HEK293 (cell line): Measurements from ENCODE around the gene GID8.

Experiments used
- CTCF ChIA-PET: fragments of 350-600 bp; formaldehyde crosslinking; extraction: SDS; loops from one replicate; lab custom pipeline; 2021; ENCODE audit warnings: antibody characterized with exemption; lab: Yijun Ruan, JAX
- POLR2A ChIA-PET: fragments of 300-600 bp; formaldehyde crosslinking; extraction: SDS; loops from one replicate; lab custom pipeline; 2020; ENCODE audit warnings: antibody characterized with exemption, inconsistent platforms; lab: Yijun Ruan, JAX
- H3K27ac ChIP-seq: fragments of 200-500 bp; sonication (Bioruptor generic); 2 replicates; pipeline ENCODE4 v1.5.1; 2014; ENCODE audit warnings: low read depth, low read length, control low read depth, inconsistent platforms; ENCODE audit errors: extremely low read depth
- H3K36me3 ChIP-seq, 2 experiments: fragments of 200-500 bp in 1 of 2; sonication (Bioruptor generic) in 1 of 2; 1 replicate in 1 of 2; 2 replicates in 1 of 2; pipeline ENCODE4 v1.5.1; 2014 to 2017; ENCODE audit warnings: inconsistent platforms in 2 of 2, low read length in 2 of 2; ENCODE audit not compliant: control insufficient read depth in 2 of 2, insufficient read depth in 1 of 2
- H3K4me1 ChIP-seq: fragments of 200-500 bp; sonication (Bioruptor generic); 2 replicates; pipeline ENCODE4 v1.5.1; 2014; ENCODE audit warnings: mild to moderate bottlenecking, low read length, inconsistent platforms; ENCODE audit not compliant: control insufficient read depth, insufficient read depth
- H3K4me3 ChIP-seq: 2 replicates; pipeline ENCODE4 v1.5.1; 2011; ENCODE audit warnings: low read depth, mild to moderate bottlenecking, control low read depth, low read length, moderate library complexity
- H3K9me3 ChIP-seq: fragments of 200-500 bp; sonication (Bioruptor generic); 2 replicates; pipeline ENCODE4 v1.5.1; 2014; ENCODE audit warnings: low read depth, low read length, inconsistent platforms; ENCODE audit not compliant: control insufficient read depth, insufficient read depth
- EGR2 ChIP-seq: fragments of 450-650 bp; formaldehyde crosslinking; IDR thresholded peaks from 2 replicates; pipeline ENCODE4 v1.5.1; 2016; ENCODE audit warnings: low read depth, missing biosample characterization, missing genetic modification characterization
- IKZF3 ChIP-seq: fragments of 450-650 bp; IDR thresholded peaks from 2 replicates; pipeline ENCODE4 v1.5.0; 2018; ENCODE audit warnings: missing biosample characterization, mild to moderate bottlenecking, missing genetic modification characterization, moderate library complexity
- KLF1 ChIP-seq: fragments of 450-650 bp; formaldehyde crosslinking; IDR thresholded peaks from 2 replicates; pipeline ENCODE4 v1.5.1; 2016; ENCODE audit warnings: missing biosample characterization, missing genetic modification characterization
- KLF8 ChIP-seq: fragments of 450-650 bp; formaldehyde crosslinking; IDR thresholded peaks from 2 replicates; pipeline ENCODE4 v1.5.1; 2016; ENCODE audit warnings: missing biosample characterization, missing genetic modification characterization
- PATZ1 ChIP-seq: fragments of 450-650 bp; formaldehyde crosslinking; IDR thresholded peaks from 2 replicates; pipeline ENCODE4 v1.5.1; 2016; ENCODE audit warnings: missing biosample characterization, missing genetic modification characterization
- REST ChIP-seq: fragments of 450-650 bp; formaldehyde crosslinking; IDR thresholded peaks from 2 replicates; pipeline ENCODE4 v1.5.1; 2016; ENCODE audit warnings: missing biosample characterization, missing genetic modification characterization
- SCRT2 ChIP-seq: fragments of 450-650 bp; formaldehyde crosslinking; IDR thresholded peaks from 2 replicates; pipeline ENCODE4 v1.5.1; 2016; ENCODE audit warnings: missing biosample characterization, missing genetic modification characterization
- SP3 ChIP-seq: fragments of 450-650 bp; formaldehyde crosslinking; IDR thresholded peaks from 2 replicates; pipeline ENCODE4 v1.5.1; 2016; ENCODE audit warnings: missing biosample characterization, missing genetic modification characterization
- ZFHX2 ChIP-seq: fragments of 450-650 bp; formaldehyde crosslinking; conservative IDR thresholded peaks from 2 replicates; pipeline ENCODE4 v1.5.1; 2016; ENCODE audit warnings: missing biosample characterization, missing genetic modification characterization
- ZFP3 ChIP-seq: fragments of 450-650 bp; formaldehyde crosslinking; IDR thresholded peaks from 2 replicates; pipeline ENCODE4 v1.5.1; 2016; ENCODE audit warnings: low read depth, missing biosample characterization, missing genetic modification characterization
- ZFP69B ChIP-seq: fragments of 450-650 bp; formaldehyde crosslinking; IDR thresholded peaks from 2 replicates; pipeline ENCODE4 v1.5.1; 2016; ENCODE audit warnings: missing biosample characterization, missing genetic modification characterization
- ZNF138 ChIP-seq: fragments of 450-650 bp; formaldehyde crosslinking; IDR thresholded peaks from 2 replicates; pipeline ENCODE4 v1.5.1; 2016; ENCODE audit warnings: missing biosample characterization, missing genetic modification characterization, borderline replicate concordance
- ZNF223 ChIP-seq: fragments of 450-650 bp; formaldehyde crosslinking; IDR thresholded peaks from 2 replicates; pipeline ENCODE4 v1.5.1; 2016; ENCODE audit warnings: missing biosample characterization, missing genetic modification characterization
- ZNF266 ChIP-seq: fragments of 450-650 bp; formaldehyde crosslinking; IDR thresholded peaks from 2 replicates; pipeline ENCODE4 v1.5.1; 2016; ENCODE audit warnings: missing biosample characterization, missing genetic modification characterization, low read depth
- ZNF324 ChIP-seq: fragments of 450-650 bp; formaldehyde crosslinking; IDR thresholded peaks from 2 replicates; pipeline ENCODE4 v1.5.1; 2016; ENCODE audit warnings: missing biosample characterization, missing genetic modification characterization
- ZNF404 ChIP-seq: fragments of 450-650 bp; formaldehyde crosslinking; IDR thresholded peaks from 2 replicates; pipeline ENCODE4 v1.5.1; 2017; ENCODE audit warnings: missing biosample characterization, missing genetic modification characterization
- ZNF433 ChIP-seq: fragments of 450-650 bp; formaldehyde crosslinking; IDR thresholded peaks from 2 replicates; pipeline ENCODE4 v1.5.1; 2016; ENCODE audit warnings: missing biosample characterization, missing genetic modification characterization, low read depth
- ZNF596 ChIP-seq: fragments of 450-650 bp; IDR thresholded peaks from 2 replicates; pipeline ENCODE4 v1.5.0; 2018; ENCODE audit warnings: missing biosample characterization, mild to moderate bottlenecking, missing genetic modification characterization, moderate library complexity
- ZNF747 ChIP-seq: fragments of 450-650 bp; formaldehyde crosslinking; IDR thresholded peaks from 2 replicates; pipeline ENCODE4 v1.5.1; 2016; ENCODE audit warnings: missing biosample characterization, missing genetic modification characterization
- TF ChIP-seq, protein P1 (sequence below): fragments of 450-650 bp; formaldehyde crosslinking; IDR thresholded peaks from 2 replicates; pipeline ENCODE4 v1.5.1; 2016; ENCODE audit warnings: missing biosample characterization, missing genetic modification characterization, low read depth
- TF ChIP-seq, protein P2 (sequence below): fragments of 450-650 bp; formaldehyde crosslinking; IDR thresholded peaks from 2 replicates; pipeline ENCODE4 v1.5.1; 2016; ENCODE audit warnings: missing biosample characterization, missing genetic modification characterization

GID8 gene

DNA sequence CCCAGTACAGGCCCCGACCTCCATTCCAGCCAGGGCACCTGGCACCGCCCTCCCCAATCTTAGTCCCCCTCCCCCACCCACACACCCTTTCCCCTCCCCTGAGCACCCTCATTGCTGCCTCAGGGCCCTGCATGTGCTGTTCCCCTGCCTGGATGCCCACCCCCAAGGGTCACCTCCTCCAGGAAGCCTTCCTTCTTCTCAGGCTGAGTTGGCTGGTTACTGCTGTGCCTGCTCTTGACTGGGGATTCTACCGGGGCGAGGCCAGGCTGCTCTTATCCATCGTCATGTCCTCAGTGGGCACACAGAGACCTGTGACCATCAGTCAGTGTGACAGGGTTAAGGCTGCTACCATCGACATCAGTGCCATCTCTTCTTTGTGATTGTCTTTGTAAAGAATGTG, 45.3 kb downstream of the GID8 start (continued):
- TF ChIP-seq, protein P1, sequence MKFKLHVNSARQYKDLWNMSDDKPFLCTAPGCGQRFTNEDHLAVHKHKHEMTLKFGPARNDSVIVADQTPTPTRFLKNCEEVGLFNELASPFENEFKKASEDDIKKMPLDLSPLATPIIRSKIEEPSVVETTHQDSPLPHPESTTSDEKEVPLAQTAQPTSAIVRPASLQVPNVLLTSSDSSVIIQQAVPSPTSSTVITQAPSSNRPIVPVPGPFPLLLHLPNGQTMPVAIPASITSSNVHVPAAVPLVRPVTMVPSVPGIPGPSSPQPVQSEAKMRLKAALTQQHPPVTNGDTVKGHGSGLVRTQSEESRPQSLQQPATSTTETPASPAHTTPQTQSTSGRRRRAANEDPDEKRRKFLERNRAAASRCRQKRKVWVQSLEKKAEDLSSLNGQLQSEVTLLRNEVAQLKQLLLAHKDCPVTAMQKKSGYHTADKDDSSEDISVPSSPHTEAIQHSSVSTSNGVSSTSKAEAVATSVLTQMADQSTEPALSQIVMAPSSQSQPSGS (tag by site-specific recombination), result no peak
- no peak for TF ChIP-seq ZNF433 (tag by site-specific recombination)
- no peak for TF ChIP-seq IKZF3
- TF ChIP-seq ZNF596 (tag by site-specific recombination), result no peak

- Histone ChIP-seq H3K9me3 (no peaks in the 10 kb centered on the region), H3K36me3 (no peaks in the 10 kb centered on the region), H3K27ac (no peak overlapping the region), H3K4me3 (no peak overlapping the region), H3K4me1 (no peaks in the 10 kb centered on the region)
- TF ChIP-seq EGR2 (tag by site-specific recombination) (0 out of 2 replicates have a peak, but pooled peaks have one; percentile 16), ZNF223 (no peak), SCRT2 (tag by site-specific recombination) (peak; percentile 52)
- CTCF ChIA-PET, result interaction anchor here (0.6 to 1.2 kb wide), 2 partner anchors 14 to 24 kb away, joined by 3 to 5 read pairs; no protein-coding TSS in a partner anchor
- POLR2A ChIA-PET, result no interaction called here
Observed at GRCh38 chr20:62984666-62985443, 46.9 kb downstream of the GID8 start.

- H3K27ac ChIP-seq, result no peak overlapping the region
Observed at GRCh38 chr20:62985444-62985778, 47.5 kb downstream of the GID8 start.

DNA sequence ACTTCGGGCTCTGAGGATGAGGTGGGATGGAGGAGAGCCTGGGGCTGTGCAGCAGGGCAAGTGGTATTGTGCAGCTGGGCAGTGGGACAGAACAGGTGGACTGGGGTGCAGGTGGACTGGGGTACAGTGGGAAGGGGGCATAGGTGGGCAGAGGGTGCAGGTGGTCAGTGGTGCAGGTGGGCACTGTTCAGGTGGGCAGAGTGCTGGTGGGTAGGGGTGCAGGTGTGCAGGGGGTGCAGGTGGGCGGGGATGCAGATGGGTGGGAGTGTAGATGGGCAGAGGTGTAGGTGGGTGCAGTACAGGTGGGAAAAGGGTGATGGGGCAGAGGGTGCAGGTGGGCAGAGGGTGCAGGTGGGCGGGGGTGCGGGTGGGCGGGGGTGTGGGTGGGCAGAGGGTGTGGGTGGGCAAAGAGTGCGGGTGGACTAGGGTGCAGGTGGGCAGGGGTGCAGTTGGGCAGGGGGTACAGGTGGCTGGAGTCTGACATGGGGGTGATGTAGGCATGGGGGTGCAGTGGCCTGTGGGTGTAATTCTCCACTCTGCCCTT, 48.4 kb downstream of the GID8 start:
- H3K4me3 ChIP-seq, result no peak overlapping the region
- no peaks in the 10 kb centered on the region for H3K36me3 ChIP-seq
- POLR2A ChIA-PET, result no interaction called here
- CTCF ChIA-PET, result no interaction called here
- no peaks in the 10 kb centered on the region for H3K4me1 ChIP-seq
- no peaks in the 10 kb centered on the region for H3K9me3 ChIP-seq
- H3K27ac ChIP-seq, result no peak overlapping the region
- TF ChIP-seq IKZF3 (no peak), ZNF266 (tag by site-specific recombination) (no peak), ZNF324 (tag by site-specific recombination) (no peak), ZFP3 (tag by site-specific recombination) (no peak), ZNF747 (tag by site-specific recombination) (no peak), REST (no peak), ZFHX2 (tag by site-specific recombination) (peak; percentile 88), EGR2 (tag by site-specific recombination) (peak; percentile 89), ZNF138 (tag by site-specific recombination) (no peak), ZNF404 (tag by site-specific recombination) (no peak), KLF8 (tag by site-specific recombination) (peak; percentile 82; the same call in 1 of the 2 replicates), PATZ1 (tag by site-specific recombination) (no peak)
- TF ChIP-seq, protein P2, sequence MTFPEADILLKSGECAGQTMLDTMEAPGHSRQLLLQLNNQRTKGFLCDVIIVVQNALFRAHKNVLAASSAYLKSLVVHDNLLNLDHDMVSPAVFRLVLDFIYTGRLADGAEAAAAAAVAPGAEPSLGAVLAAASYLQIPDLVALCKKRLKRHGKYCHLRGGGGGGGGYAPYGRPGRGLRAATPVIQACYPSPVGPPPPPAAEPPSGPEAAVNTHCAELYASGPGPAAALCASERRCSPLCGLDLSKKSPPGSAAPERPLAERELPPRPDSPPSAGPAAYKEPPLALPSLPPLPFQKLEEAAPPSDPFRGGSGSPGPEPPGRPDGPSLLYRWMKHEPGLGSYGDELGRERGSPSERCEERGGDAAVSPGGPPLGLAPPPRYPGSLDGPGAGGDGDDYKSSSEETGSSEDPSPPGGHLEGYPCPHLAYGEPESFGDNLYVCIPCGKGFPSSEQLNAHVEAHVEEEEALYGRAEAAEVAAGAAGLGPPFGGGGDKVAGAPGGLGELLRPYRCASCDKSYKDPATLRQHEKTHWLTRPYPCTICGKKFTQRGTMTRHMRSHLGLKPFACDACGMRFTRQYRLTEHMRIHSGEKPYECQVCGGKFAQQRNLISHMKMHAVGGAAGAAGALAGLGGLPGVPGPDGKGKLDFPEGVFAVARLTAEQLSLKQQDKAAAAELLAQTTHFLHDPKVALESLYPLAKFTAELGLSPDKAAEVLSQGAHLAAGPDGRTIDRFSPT (tag by site-specific recombination), result peak; percentile 70; the same call in 1 of the 2 replicates

More at GRCh38 chr20:62985444-62985778, 47.5 kb downstream of the GID8 start:
- ChIA-PET CTCF (no interaction called here), POLR2A (no interaction called here)
- TF ChIP-seq SP3 (no peak), KLF1 (tag by site-specific recombination) (peak; percentile 80; the same call in 1 of the 2 replicates), ZFP69B (tag by site-specific recombination) (0 out of 2 replicates have a peak, but pooled peaks have one; percentile 31)
- Histone ChIP-seq H3K36me3 (no peaks in the 10 kb centered on the region), H3K9me3 (no peaks in the 10 kb centered on the region), H3K4me3 (no peak overlapping the region), H3K4me1 (no peaks in the 10 kb centered on the region)
